Kidney capillary endothelial cell (primary cell): ENCODE measurements around the gene CCT7.

Experiments
- DNase-seq: peaks from one replicate; pipeline ENCODE4 v3.0.0-alpha.2; 2018; ENCODE audit warnings: low spot score

Gene CCT7

GRCh38 chr2:73294239-73294638 is 60.1 kb downstream of the CCT7 start:
- DNase-seq, result no peak

GRCh38 chr2:73295751-73296400 is 61.8 kb downstream of the CCT7 start:
- no peak for DNase-seq

- no peak for DNase-seq
These were observed 63.0 kb downstream of the CCT7 start for GRCh38 chr2:73297151-73297559.

- DNase-seq, result no peak
These were observed 63.5 kb downstream of the CCT7 start for GRCh38 chr2:73297586-73297985.

GRCh38 chr2:73300926-73301325 is 66.8 kb downstream of the CCT7 start:
- DNase-seq, result no peak

GRCh38 chr2:73301636-73302035 is 67.5 kb downstream of the CCT7 start:
- no peak for DNase-seq
